Measurements from ENCODE around the gene DLL1.

DLL1 gene

DNA sequence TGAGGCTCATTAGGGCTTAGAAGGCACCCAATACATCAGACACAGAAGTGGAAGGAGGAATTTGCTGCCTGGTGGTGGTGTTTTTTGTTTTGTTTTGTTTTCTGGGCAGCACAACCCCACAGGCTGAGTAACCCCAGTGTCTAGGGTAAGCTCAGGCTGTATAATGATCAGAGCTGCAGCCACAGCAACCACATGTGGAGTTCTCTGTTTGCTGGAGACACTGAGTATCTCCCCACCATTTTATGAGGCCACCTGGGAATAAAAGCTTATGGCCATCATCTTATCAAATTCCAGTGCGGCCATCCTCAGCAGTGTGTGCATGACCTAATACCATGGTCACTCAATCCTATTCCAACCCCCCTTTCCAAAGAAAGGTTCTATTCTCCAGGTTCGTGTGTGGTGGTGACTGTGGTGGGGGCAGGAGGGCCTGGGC, 3.4 kb upstream of the DLL1 start:
- H3K9ac ChIP-seq (ENCODE audit: low read depth, low read length) = no peak overlapping the region
- no peak overlapping the region for H3K27ac ChIP-seq (ENCODE audit: low read length)
- H3K36me3 ChIP-seq (ENCODE audit: insufficient read depth, low read depth, low read length) = no peaks in the 10 kb centered on the region
- peak overlapping the region; percentile 72; the same call in 1 of the 2 replicates for H3K4me3 ChIP-seq (ENCODE audit: low read length)
- H3K27me3 ChIP-seq (ENCODE audit: insufficient read depth, low read length) = peaks cover 87% of the 10 kb centered on the region
- H3K9me3 ChIP-seq (ENCODE audit: insufficient read depth, low read depth, low read length) = no peaks in the 10 kb centered on the region
- H3K4me1 ChIP-seq (ENCODE audit: insufficient read depth, low read length) = peaks cover 45% of the 10 kb centered on the region

DNA sequence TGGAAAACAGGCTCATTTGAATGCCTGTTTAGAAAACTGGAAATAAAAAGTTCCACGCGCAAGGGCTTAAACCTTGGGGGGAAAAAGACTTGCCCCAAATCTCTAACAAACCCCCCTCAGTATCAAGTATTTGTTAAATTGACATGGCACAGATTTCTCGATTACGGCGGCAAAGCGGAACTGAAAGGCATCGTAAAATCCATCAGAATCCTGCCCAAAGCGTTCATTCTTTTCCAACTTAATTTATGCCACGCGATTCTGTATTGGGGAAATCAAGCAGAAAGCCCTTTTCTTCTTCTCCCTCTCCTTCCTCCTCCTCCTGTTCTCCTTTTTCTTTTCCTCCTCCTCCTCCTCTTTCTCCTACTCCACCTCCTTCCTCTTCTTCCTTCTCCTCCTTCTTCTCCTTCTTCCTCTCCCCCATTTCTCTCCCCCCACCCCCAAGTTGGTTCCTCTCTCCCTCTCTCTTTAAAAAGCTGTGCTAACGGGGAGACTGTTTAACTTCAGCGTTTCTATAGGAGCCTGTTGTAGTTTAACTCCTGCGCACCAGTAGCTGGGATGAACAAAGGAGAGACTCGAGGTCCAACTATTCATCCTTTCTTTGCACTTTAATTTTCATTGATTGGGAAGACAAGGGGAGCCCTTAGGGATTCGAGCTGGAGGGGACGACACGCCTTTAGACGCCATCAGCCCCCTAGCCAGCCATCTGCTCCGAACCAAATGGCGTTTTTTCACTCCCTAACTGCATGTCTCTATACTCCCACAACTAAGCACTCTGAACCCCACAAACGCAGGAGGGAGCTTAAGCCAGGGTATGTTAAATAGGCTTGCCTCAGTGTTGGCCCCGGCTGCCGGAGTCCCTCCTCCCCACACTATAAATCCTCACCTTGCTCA, 2.7 kb upstream of the DLL1 start:
- Histone ChIP-seq H3K9ac (ENCODE audit: low read depth, low read length) (peak overlapping the region; percentile 14; the same call in 1 of the 2 replicates), H3K9me3 (ENCODE audit: insufficient read depth, low read depth, low read length) (no peaks in the 10 kb centered on the region), H3K27me3 (ENCODE audit: insufficient read depth, low read length) (peaks cover 87% of the 10 kb centered on the region), H3K4me1 (ENCODE audit: insufficient read depth, low read length) (peaks cover 46% of the 10 kb centered on the region), H3K4me3 (ENCODE audit: low read length) (peak overlapping the region; percentile 72), H3K36me3 (ENCODE audit: insufficient read depth, low read depth, low read length) (no peaks in the 10 kb centered on the region), H3K27ac (ENCODE audit: low read length) (no peak overlapping the region)

DNA sequence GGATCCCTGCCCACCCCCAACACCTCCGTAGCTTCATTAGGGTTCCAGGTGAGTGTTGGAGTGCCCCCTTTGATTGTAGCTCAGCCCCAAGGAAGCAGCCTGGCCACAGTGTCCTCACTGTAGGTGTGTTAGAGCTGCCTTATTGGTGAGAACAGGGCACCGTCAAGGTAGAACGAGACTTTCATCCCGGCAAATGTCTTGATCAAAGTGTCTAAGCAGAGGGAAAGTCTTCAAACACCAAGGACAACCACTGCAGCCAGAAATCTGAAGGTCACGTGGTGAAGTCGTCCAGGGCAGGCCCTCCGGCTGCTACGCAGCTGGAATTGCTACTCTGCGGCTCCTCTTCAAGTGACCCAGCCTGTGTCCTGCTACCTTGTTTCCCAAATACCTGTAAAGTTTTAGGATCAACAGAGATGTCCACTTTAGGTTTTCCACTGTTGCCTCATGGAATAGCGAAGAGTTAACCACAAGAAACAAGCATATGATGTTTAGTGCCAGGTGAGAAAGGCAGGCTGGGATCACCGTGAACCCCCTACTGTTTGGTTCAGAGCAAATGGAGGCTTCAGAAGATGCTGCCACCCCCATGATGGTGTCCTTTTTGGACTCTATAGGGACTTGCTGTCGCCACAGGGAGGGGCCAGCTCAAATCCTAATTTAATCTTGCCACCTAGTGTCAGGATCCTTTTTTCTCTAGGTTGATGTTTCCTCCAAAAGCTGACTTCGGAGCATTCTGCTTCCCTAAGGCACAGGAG, 1.7 kb upstream of the DLL1 start:
- Histone ChIP-seq H3K27me3 (ENCODE audit: insufficient read depth, low read length) (peaks cover 89% of the 10 kb centered on the region), H3K9me3 (ENCODE audit: insufficient read depth, low read depth, low read length) (no peaks in the 10 kb centered on the region; the same call in 1 of the 2 replicates), H3K27ac (ENCODE audit: low read length) (no peak overlapping the region), H3K9ac (ENCODE audit: low read depth, low read length) (peak overlapping the region; percentile 28; the same call in 1 of the 2 replicates), H3K36me3 (ENCODE audit: insufficient read depth, low read depth, low read length) (0 out of 2 replicates have a peak, but pooled peaks cover 6% of the 10 kb centered on the region), H3K4me1 (ENCODE audit: insufficient read depth, low read length) (peaks cover 38% of the 10 kb centered on the region), H3K4me3 (ENCODE audit: low read length) (peak overlapping the region; percentile 72)

DNA sequence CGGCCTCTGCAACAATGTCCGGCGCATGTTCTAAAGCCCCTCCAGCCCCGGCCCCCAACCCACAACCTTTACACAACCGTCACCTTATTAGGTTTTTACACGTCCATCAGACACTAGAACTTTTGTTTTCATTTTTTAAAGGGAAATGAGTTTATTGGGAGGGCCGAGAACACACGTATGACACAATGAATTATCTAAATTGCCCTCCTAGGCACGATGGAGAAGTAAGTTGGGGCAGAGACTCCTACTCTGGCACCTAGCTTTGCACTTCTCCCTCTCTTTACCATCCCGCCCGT, 1.2 kb upstream of the DLL1 start:
- H3K4me1 ChIP-seq (ENCODE audit: insufficient read depth, low read length) = peaks cover 39% of the 10 kb centered on the region
- 0 out of 2 replicates have a peak, but pooled peaks cover 9% of the 10 kb centered on the region for H3K36me3 ChIP-seq (ENCODE audit: insufficient read depth, low read depth, low read length)
- no peak overlapping the region for H3K27ac ChIP-seq (ENCODE audit: low read length)
- H3K4me3 ChIP-seq (ENCODE audit: low read length) = peak overlapping the region; percentile 72
- no peaks in the 10 kb centered on the region; the same call in 1 of the 2 replicates for H3K9me3 ChIP-seq (ENCODE audit: insufficient read depth, low read depth, low read length)
- H3K9ac ChIP-seq (ENCODE audit: low read depth, low read length) = peak overlapping the region; percentile 32; the same call in 1 of the 2 replicates
- H3K27me3 ChIP-seq (ENCODE audit: insufficient read depth, low read length) = peaks cover 89% of the 10 kb centered on the region

DNA sequence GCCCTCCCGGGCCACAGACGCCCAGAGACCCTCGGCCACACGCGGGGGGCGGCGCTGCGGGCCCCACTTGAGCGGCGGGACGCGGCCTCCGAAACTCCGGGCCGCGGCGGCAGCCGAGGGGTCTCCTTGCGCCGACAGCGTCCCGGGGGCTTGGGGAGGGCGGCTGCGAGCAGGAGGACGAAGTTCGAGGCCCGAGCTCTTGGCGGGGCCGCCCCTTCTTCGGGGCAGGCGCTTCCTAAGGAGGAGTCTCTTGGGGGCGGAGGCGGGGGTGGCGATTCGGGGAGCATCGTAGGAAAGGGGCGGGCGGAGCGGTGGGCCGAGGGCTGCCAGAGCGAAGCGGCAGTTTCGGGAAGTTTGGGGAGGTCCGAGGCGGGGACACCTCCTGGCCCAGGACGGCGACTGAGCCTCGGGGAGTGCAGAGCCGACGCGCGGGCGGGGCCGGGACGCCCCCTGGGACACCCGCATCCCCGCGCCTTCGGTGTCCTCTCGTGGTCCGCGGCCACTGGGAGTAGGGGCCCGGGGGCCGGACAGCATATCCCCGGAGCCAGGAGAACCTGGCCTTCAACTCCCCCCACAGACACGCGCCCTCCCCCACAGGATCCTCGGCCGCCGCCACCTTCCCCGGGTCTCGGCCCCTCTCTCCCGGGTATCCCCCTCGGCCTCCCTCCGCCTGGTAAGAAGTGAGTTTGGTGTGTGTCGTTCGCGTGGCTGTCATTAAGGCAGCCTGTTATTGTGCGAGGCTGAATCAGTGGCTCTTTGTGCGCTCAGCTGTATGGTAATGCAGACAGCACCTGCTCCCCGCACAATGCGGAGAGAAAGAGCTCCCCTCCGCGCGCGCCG, 613 bp upstream of the DLL1 start:
- peak overlapping the region; percentile 32; the same call in 1 of the 2 replicates for H3K9ac ChIP-seq (ENCODE audit: low read depth, low read length)
- H3K27ac ChIP-seq (ENCODE audit: low read length) = no peak overlapping the region
- H3K4me1 ChIP-seq (ENCODE audit: insufficient read depth, low read length) = peaks cover 39% of the 10 kb centered on the region
- peak overlapping the region; percentile 72 for H3K4me3 ChIP-seq (ENCODE audit: low read length)
- H3K9me3 ChIP-seq (ENCODE audit: insufficient read depth, low read depth, low read length) = no peaks in the 10 kb centered on the region; the same call in 1 of the 2 replicates
- H3K27me3 ChIP-seq (ENCODE audit: insufficient read depth, low read length) = peaks cover 89% of the 10 kb centered on the region
- 0 out of 2 replicates have a peak, but pooled peaks cover 9% of the 10 kb centered on the region for H3K36me3 ChIP-seq (ENCODE audit: insufficient read depth, low read depth, low read length)

DNA sequence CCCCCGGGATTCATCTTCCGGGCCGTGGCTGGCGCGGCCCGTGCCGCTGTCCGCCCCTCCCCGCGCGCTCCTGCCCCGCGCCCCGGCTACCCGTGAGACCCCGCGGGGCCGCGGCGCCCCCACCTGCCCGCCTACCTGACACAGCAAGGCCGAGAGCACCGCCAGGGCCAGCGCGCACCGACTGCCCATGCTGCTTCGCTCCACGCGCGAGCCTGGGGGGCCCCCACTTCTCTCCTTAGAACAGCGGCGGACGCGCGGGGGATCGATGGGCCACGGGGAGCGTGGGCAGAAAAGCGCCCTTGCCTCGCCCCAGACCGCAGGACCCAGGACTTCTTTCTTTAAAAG, 955 bp downstream of the DLL1 start:
- Histone ChIP-seq H3K4me1 (ENCODE audit: insufficient read depth, low read length) (peaks cover 41% of the 10 kb centered on the region), H3K27ac (ENCODE audit: low read length) (no peak overlapping the region), H3K9ac (ENCODE audit: low read depth, low read length) (peak overlapping the region; percentile 41; the same call in 1 of the 2 replicates), H3K27me3 (ENCODE audit: insufficient read depth, low read length) (peaks cover 97% of the 10 kb centered on the region), H3K36me3 (ENCODE audit: insufficient read depth, low read depth, low read length) (peaks cover 17% of the 10 kb centered on the region), H3K4me3 (ENCODE audit: low read length) (peak overlapping the region; percentile 65; the same call in 1 of the 2 replicates), H3K9me3 (ENCODE audit: insufficient read depth, low read depth, low read length) (no peaks in the 10 kb centered on the region; the same call in 1 of the 2 replicates)

DNA sequence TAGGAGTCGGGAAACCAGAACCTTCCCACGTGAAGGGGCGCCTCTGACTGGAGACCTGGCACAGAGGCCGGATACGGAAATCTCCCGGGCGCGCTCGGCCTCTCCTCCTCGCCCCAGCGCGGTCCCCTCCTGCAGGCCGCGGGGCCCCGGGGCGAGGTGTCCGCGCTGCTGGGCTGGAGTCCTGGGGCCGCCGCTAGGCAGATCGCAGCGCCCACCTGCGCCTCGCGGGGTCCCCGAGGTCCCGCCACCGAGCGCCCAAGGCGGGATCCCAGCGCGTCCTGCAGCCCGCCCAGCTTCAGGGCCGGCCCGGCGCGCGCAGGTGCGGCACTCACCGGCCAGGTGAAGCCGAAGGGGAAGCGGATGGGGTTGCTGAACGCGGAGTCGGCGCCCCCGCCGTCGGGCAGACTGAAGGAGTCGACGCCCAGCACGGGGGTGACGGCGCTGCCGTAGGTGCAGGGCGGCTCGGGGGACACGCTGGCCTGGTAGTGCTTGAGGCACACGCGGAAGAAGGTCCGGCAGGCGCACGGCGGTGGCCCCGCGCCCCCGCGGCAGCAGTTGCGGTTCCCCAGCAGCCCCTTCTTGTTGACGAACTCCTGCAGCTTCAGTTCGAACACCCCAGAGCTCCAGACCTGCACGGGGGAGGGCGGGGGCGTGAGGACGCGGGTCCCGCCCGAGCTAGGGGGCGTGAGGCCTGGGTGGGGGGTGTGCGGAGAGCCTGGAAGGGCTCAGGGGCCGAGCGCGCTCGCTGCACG, 1.5 kb downstream of the DLL1 start:
- peaks cover 36% of the 10 kb centered on the region for H3K4me1 ChIP-seq (ENCODE audit: insufficient read depth, low read length)
- peaks cover 94% of the 10 kb centered on the region for H3K27me3 ChIP-seq (ENCODE audit: insufficient read depth, low read length)
- H3K27ac ChIP-seq (ENCODE audit: low read length) = no peak overlapping the region
- H3K9me3 ChIP-seq (ENCODE audit: insufficient read depth, low read depth, low read length) = no peaks in the 10 kb centered on the region; the same call in 1 of the 2 replicates
- H3K9ac ChIP-seq (ENCODE audit: low read depth, low read length) = no peak overlapping the region; the same call in 1 of the 2 replicates
- H3K4me3 ChIP-seq (ENCODE audit: low read length) = peak overlapping the region; percentile 65
- H3K36me3 ChIP-seq (ENCODE audit: insufficient read depth, low read depth, low read length) = peaks cover 22% of the 10 kb centered on the region

DNA sequence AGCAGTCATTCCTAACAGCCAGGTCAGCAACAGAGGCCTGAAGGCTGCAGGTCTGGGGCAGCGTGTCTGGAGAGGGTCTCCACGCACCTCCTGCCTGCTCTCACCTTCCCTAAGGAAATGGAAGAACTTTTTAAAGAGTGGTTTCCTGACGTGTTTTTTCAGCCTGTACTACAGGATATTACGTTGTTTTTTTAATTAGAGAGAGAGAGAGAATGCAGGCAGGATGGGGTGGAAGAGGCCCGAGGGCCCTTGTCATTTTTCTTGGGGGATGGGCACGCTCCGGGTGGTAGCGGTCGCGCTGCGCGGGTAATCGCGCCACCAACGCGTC, 2.1 kb downstream of the DLL1 start:
- Histone ChIP-seq H3K4me1 (ENCODE audit: insufficient read depth, low read length) (peaks cover 31% of the 10 kb centered on the region), H3K9me3 (ENCODE audit: insufficient read depth, low read depth, low read length) (no peaks in the 10 kb centered on the region; the same call in 1 of the 2 replicates), H3K4me3 (ENCODE audit: low read length) (peak overlapping the region; percentile 65), H3K27me3 (ENCODE audit: insufficient read depth, low read length) (peaks cover 88% of the 10 kb centered on the region), H3K36me3 (ENCODE audit: insufficient read depth, low read depth, low read length) (peaks cover 22% of the 10 kb centered on the region), H3K9ac (ENCODE audit: low read depth, low read length) (no peak overlapping the region; the same call in 1 of the 2 replicates), H3K27ac (ENCODE audit: low read length) (no peak overlapping the region)

DNA sequence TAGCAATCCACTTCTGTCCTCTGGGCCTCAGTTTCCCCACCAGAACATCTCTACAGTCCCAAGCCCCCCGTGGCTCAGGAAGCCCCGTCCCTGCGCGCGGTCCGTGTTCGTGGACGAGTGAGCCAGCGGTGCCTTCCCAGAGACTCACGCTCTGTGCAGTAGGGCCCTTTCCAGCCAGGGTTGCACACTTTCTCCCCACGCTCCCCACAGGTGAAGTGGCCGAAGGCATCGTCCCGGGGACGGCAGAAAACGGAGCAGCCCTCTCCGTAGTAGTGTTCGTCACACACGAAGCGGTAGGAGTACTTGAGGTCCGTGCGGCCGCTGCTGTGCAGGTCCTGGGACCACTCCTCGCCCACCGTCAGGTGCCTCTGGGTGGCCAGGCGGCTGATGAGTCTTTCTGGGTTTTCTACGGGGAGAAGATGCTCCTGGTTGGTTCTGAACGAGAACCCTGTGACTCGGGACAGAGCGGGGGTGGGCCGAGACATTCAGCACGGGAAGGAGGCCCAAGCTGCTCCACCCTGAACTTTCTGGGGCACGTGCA, 2.7 kb downstream of the DLL1 start:
- no peaks in the 10 kb centered on the region; the same call in 1 of the 2 replicates for H3K9me3 ChIP-seq (ENCODE audit: insufficient read depth, low read depth, low read length)
- peaks cover 22% of the 10 kb centered on the region for H3K36me3 ChIP-seq (ENCODE audit: insufficient read depth, low read depth, low read length)
- H3K27me3 ChIP-seq (ENCODE audit: insufficient read depth, low read length) = peaks cover 82% of the 10 kb centered on the region
- peaks cover 24% of the 10 kb centered on the region for H3K4me1 ChIP-seq (ENCODE audit: insufficient read depth, low read length)
- no peak overlapping the region for H3K9ac ChIP-seq (ENCODE audit: low read depth, low read length)
- no peak overlapping the region for H3K27ac ChIP-seq (ENCODE audit: low read length)
- H3K4me3 ChIP-seq (ENCODE audit: low read length) = peak overlapping the region; percentile 65

DNA sequence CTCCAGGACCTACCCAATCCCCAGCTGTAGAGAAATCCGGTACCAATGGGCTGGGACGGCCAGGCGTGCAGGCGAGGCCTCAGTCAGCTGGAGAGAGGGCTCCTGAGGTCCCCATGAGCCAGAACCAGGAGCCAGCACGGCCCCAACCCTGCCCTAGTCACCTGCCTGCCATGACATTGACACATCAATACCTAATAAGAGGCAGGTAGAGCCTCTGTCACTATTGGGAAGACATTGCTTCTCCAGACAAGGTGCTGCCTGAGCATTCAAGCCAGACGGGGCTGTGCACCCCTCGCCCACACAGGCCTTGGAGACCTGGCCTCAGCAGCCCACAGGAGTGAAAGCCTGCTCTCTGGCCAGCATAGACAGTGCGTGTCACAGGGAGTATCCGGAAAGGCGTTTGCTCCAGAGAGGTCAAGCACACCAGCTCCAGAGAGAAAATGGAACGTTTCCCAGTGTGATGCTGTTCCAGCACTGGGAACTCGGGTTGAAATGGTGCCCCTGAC, 3.5 kb downstream of the DLL1 start:
- Histone ChIP-seq H3K9me3 (ENCODE audit: insufficient read depth, low read depth, low read length) (no peaks in the 10 kb centered on the region; the same call in 1 of the 2 replicates), H3K36me3 (ENCODE audit: insufficient read depth, low read depth, low read length) (peaks cover 22% of the 10 kb centered on the region), H3K27me3 (ENCODE audit: insufficient read depth, low read length) (peaks cover 75% of the 10 kb centered on the region), H3K4me1 (ENCODE audit: insufficient read depth, low read length) (peaks cover 17% of the 10 kb centered on the region), H3K27ac (ENCODE audit: low read length) (no peak overlapping the region), H3K9ac (ENCODE audit: low read depth, low read length) (no peak overlapping the region), H3K4me3 (ENCODE audit: low read length) (0 out of 2 replicates have a peak overlapping the region, but pooled peaks have one; percentile 65)
